Activated CD8-positive, alpha-beta memory T cell treated with anti-CD3 and anti-CD28 coated beads, Interleukin-2, amount 50 U/mL, for 24 hours (primary cell): ENCODE measurements around the gene CD151.

Experiments
- DNase-seq: peaks from one replicate; pipeline ENCODE4 v3.0.0-alpha.2; 2020; ENCODE audit errors: extremely low read depth

CD151 gene

DNA sequence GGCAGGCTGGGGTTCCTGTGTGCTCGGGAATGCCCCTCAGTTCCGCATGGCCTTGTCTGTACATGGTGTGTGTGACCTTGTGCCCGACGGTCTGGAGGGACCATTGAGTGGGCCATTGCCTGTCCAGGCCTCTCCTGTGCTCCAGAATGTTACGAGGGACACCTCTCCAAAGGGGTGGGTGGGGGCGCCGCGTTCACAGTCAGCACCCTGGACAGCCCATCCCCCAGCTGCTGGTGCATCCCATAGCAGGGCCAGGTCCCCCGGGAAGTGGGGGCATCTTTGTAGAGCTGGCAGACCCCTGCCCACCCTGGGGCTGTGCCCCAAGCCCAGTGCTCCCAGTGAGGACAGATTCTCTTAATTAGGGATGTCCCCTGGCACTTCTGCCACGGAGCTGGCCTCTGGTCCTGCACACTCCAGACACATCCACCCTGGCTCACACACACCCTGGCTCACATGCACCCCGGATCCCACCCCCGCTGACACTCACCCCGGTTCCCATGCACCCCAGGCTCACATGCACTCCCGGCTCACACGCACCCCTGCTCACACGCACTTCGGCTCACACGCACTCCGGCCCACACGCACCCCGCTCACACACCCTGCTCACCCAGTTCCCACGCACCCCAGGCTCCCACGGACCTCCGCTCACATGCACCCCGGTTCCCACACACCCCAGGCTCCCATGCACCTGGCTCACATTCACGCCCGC lies 25.5 kb downstream of the CD151 start:
- no peak for DNase-seq

- no peak for DNase-seq
These were observed 26.1 kb downstream of the CD151 start for GRCh38 chr11:858762-859339.

GRCh38 chr11:859394-860131 lies 26.8 kb downstream of the CD151 start:
- DNase-seq: no peak

- no peak for DNase-seq
These were observed 27.7 kb downstream of the CD151 start for GRCh38 chr11:860234-861104.

- no peak for DNase-seq
These were observed 28.3 kb downstream of the CD151 start for GRCh38 chr11:861105-861479.

GRCh38 chr11:862081-862661 lies 29.4 kb downstream of the CD151 start:
- DNase-seq: no peak

DNA sequence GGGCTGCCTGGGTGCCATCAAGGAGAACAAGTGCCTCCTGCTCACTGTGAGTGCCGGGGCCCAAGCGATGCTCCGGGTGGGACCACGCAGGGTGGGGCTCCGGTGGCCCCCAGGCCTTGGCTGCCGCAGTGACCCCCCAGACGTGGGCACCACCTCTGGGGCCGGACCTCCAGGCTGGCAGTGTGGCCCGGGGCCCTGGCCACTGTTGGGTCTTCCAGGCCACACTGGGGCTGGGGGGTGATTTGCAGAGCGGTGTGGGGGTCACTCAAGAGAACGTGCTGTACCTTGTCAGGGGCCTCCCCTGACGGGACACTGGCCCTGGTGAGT lies 29.9 kb downstream of the CD151 start:
- DNase-seq: no peak

DNA sequence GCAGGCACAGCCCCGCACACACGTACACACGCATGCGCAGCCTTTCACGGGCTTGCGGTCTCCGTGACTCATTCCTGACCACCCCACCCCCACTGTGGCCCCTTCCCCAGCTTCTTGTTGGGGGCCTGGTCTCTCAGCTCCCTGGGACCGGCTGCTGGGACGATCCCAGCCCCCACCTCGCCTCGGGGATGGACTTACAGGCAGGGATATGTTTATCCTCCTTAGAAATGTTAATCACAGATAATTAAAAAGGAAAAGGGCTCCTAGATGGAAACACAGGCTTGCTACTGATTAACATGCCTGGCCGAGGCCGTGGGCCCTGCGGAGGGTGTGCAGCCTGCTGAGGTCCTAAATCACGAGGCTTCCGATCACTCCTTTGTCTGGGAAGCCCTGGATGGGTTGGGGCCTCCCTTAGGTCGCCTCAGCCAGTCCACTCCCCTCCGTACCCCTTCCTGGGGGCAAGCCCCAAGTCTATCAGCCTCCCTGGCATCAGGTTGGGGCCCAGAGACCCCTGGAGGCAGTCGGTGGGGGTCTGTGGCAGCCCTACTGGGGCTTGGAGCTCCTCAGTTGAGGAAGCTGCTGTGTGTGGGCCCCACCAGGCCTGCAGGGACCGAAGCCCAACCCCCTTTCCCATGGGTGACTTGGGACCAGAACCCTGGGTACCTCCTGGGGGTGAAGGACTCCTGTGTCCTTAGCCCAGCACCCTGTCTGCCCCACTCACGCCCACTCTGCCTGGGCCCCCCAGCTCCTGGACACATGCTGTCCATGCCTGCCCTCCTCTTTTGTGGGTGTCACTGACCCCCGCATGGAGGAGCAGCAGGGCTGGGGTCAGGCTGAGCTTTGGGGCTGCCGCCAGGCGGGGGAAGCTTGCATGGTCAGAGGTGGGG lies 30.5 kb downstream of the CD151 start:
- no peak for DNase-seq

GRCh38 chr11:863910-864827 lies 31.4 kb downstream of the CD151 start:
- DNase-seq: no peak

- no peak for DNase-seq
These were observed 32.1 kb downstream of the CD151 start for GRCh38 chr11:864898-865297.

- no peak for DNase-seq
These were observed 33.0 kb downstream of the CD151 start for GRCh38 chr11:865462-866430.

GRCh38 chr11:866481-866880 lies 33.7 kb downstream of the CD151 start:
- DNase-seq: no peak

GRCh38 chr11:867856-868358 lies 35.2 kb downstream of the CD151 start:
- DNase-seq: no peak

DNA sequence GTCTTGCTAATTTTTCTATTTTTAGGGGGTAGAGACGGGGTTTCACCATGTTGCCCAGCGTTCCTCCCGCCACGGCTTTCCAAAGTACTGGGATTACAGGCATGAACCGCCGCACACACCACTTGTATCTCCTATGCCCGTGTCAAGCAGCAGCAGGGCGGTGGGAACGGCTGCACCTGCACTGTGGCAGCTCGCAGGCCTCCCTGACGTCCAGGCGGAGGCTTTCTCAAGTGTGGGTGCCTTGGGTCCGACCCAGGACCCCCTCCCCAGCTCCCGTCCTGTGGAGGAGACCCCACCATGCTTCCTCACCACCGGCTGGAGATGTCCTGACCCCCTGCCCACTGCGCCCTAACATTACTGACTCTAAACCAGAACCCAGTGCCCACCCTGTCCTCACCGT lies 35.6 kb downstream of the CD151 start:
- no peak for DNase-seq

- DNase-seq: no peak
These were observed 36.0 kb downstream of the CD151 start for GRCh38 chr11:868802-869201.

- DNase-seq: no peak
These were observed 36.8 kb downstream of the CD151 start for GRCh38 chr11:869399-870126.

- DNase-seq: no peak
These were observed 37.3 kb downstream of the CD151 start for GRCh38 chr11:870127-870413.

- no peak for DNase-seq
These were observed 37.7 kb downstream of the CD151 start for GRCh38 chr11:870418-870817.
